Lower leg skin (tissue), 4 donors: Measurements from ENCODE around the gene DUSP22. TPM values are rescaled to one million over a fixed set of nuclear protein-coding genes. Genes with fewer than 3 reads are reported as not detected.

ENCODE experiments used
- DNase-seq, 2 donors: peaks; one replicate each; pipeline ENCODE4 v3.0.0-alpha.2; 2019; ENCODE audit warnings: low spot score in 2 of 2
- H3K4me3 ChIP-seq: fragments of 200-600 bp; sonication (generic); 2 replicates; pipeline ENCODE4 v1.5.1; 2017; ENCODE audit warnings: mild to moderate bottlenecking, low read depth; ENCODE audit not compliant: poor library complexity, severe bottlenecking
- POLR2A ChIP-seq, 2 donors: fragments of 450-650 bp; IDR thresholded peaks; one replicate each; pipeline ENCODE4 v1.6.1; 2016 to 2017; ENCODE audit warnings: antibody characterized with exemption in 2 of 2, mild to moderate bottlenecking in 1 of 2, moderate library complexity in 1 of 2
- WGBS, 2 donors: methylation state at CpG; one replicate each; pipeline ENCODE4 v1.1.5; 2018; 5-methylcytosine and 5-hydroxymethylcytosine counted together
- intact Hi-C: fragments of 100-400 bp; cut with DNase I; formaldehyde crosslinking; loops from one replicate; pipeline ENCODE4 v1.15.0; 2023; ENCODE audit warnings: low total_unique reads
- total RNA-seq, 4 donors: library from RNA; depleted of rRNA; stranded (reverse); fragments of >200 nt; gene quantifications; one replicate each; pipeline ENCODE4 v1.1.0, GENCODE V29; 2016
- TF ChIP-seq, protein P1 (sequence below), 3 donors: fragments of 450-650 bp; IDR thresholded peaks; one replicate each; pipeline ENCODE4 v1.5.1; 2016; ENCODE audit warnings: antibody characterized with exemption in 3 of 3, mild to moderate bottlenecking in 3 of 3, moderate library complexity in 2 of 3

Gene DUSP22
- total RNA-seq, 4 donors from 2014 or later, result 53.2 to 81.1 (median 63.4) TPM

DNA sequence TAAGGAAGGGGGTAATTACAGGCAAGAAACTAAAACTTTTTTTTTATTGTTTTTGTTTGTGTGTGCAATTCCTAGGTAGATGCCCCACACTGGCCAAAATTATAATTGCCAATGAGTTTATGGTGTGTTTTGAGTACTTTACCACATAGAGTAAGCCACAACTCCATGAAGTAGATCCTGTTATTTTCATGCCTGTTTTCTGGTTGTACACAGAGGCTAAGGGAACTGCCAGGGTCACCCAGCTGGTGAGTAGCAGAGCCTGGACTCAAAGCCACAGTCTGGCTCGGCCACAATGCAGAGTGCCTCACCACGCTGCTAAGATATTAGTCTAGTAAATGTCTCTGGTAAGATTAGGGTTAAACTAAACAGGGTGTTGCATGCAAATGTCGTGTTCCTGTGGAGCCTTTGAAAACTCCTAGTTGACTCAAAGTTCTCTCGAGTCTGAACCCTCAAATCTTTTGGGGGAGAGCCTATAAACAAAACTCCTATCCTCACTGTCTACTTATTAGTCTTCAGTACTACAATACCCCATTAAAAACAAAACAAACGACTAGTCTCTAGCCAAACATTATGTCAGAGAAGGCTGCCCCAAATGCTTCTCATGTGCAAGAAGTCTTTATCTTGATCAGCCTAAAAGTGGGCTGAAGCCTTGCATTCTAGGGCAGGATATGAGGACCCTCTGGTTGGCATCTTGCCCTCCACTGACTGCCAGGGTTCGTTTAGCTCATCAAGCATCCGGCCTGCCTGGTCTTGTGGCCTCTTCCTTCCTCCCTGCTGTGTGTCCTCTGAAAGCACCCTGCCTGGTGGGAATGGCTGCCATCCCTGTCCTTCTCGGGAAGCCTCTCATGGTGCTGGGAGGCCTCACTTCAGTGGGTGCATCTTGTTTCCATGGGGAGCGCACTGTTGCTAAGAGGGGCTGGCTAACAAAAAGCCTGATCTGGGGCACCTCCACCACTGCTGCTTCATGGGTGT, 4.2 kb downstream of the DUSP22 start:
- no peak for TF ChIP-seq POLR2A (IDR thresholded peaks at IDR 0.05)
- TF ChIP-seq, protein P1, sequence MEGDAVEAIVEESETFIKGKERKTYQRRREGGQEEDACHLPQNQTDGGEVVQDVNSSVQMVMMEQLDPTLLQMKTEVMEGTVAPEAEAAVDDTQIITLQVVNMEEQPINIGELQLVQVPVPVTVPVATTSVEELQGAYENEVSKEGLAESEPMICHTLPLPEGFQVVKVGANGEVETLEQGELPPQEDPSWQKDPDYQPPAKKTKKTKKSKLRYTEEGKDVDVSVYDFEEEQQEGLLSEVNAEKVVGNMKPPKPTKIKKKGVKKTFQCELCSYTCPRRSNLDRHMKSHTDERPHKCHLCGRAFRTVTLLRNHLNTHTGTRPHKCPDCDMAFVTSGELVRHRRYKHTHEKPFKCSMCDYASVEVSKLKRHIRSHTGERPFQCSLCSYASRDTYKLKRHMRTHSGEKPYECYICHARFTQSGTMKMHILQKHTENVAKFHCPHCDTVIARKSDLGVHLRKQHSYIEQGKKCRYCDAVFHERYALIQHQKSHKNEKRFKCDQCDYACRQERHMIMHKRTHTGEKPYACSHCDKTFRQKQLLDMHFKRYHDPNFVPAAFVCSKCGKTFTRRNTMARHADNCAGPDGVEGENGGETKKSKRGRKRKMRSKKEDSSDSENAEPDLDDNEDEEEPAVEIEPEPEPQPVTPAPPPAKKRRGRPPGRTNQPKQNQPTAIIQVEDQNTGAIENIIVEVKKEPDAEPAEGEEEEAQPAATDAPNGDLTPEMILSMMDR (IDR thresholded peaks at IDR 0.05), result no peak
- no peak overlapping the region for H3K4me3 ChIP-seq
- DNase-seq, result peak; percentile 14 to 89
- 42 to 44% methylated on average over 9 of the region's 9 CpGs for WGBS, 2 donors
- intact Hi-C loops, result no loop called here

DNA sequence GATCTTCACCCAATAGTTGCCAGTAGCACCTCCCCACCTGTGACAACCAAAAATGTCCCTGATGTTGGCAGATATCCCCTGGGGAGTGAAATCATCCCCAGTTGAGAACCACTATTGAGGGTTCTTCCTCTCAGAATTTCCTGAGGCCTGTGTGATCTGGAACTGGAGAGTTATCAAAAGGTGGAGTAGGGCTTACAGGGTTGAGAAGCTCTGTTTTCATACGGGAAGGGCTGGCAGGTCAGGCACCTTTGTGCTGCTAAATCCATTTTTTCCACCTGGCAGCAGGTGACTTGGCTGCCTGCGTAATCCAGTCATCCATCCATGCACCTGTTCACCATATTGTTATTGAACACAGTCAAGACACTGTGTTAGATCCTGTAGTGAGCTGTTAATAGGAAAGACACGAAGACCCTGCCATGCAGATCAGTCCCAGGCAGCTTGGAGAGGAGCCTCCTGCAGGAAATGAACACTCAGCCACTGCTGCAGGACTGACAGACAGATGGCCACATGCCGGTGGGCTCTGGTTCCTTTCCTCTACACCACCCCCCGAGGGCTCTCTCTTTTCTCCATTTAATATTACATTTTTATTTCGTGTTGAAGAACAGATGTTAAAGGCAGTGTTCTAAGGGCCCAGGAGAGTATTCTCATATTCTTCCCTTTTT, 5.4 kb downstream of the DUSP22 start:
- 63 to 68% methylated on average over 6 of the region's 6 CpGs for WGBS, 2 donors
- intact Hi-C loops, result no loop called here
- DNase-seq, result peak in 1 of 2 donors; percentile 81
- TF ChIP-seq, protein P1 (IDR thresholded peaks at IDR 0.05), result no peak
- no peak for TF ChIP-seq POLR2A (IDR thresholded peaks at IDR 0.05)
- H3K4me3 ChIP-seq, result no peak overlapping the region

DNA sequence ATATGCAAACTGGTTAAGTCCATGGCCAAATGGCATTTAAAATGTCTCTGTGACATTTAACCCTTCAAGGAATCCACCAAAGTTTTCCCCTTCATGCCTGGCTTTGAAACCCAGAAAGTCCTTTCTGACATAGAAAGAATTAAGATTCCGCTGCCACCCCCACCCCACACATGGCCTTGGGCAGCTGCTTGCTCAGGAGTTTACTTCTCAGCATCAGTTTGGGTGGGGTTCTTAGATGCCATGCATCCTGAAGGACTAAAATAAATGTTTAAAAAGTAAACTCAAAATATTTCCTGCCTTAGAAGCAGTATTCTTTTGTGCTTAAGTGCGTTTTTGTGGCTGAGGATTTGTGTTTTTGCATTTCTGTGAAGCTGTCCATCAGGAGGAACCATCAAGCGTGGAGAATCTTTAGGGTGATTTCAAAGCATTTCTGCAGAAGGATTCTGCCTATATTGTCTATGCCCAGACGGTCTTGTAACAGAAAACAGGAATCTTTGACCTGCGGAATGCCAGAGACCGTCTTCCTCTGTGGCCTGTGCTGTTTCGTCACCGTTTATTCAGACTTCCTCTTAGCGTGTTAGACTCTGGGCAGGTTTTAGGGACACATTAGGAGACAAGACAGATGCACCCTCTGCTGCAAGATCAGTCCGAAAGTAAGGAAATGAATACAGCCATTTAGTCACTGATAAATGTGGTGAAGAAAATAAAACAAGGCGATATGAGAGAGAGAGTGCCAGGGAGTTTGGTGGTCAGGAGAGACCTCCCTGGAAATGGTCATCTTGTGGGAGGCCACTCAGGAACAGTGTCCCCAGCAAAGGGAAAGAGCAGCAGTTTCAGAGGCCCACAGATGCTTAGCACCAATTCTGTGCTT, 6.2 kb downstream of the DUSP22 start:
- peak; percentile 66 to 82 for DNase-seq
- TF ChIP-seq, protein P1 (IDR thresholded peaks at IDR 0.05), result no peak
- no peak for TF ChIP-seq POLR2A (IDR thresholded peaks at IDR 0.05)
- no peak overlapping the region for H3K4me3 ChIP-seq
- intact Hi-C loops, result no loop called here
- WGBS, 2 donors, result 73 to 79% methylated on average over 11 of the region's 11 CpGs

DNA sequence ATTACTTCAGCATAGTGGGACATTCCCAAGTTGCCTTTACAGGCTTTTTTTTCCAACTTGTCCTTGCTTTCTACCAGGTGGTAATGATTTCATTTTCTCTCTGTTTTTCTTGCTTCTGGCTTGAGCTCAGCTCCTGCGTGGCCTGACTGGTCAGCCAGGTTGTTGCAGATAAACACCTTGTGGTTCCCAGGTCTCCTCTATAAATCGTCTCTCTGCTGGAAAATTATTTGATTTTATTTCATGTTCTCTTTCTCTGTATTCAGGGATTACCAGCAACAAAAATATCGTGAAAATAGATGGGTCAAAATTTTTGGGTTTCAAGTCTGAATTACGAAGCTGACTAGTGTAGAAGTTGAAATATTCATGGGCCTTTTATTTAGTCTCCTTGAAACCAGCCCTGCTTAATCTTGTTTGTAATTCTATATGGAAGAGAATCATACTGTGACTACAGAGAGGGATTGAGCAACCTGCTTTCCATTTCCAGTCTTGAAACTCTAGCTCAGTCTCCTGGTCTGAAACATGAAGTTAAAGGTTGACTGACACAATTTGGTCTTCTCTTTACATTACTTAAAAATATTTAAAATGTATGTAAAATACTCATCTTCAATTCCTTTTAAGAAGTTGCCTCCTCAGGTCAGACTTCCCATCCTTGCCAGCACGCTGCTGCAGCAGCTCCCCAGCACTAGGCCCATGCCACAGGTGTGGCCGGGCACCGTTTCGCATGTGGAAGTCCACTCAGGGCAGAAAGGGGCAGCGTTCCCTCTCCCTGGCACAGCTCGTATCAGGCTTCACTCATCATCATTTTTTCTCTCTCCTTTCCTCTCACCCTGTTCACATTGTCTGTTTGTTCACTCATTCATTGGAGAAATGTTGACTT, 7.1 kb downstream of the DUSP22 start:
- intact Hi-C loops, result no loop called here
- TF ChIP-seq, protein P1 (IDR thresholded peaks at IDR 0.05), result no peak
- TF ChIP-seq POLR2A (IDR thresholded peaks at IDR 0.05), result no peak
- DNase-seq, result peak in 1 of 2 donors; percentile 84
- no peak overlapping the region for H3K4me3 ChIP-seq
- 72 to 73% methylated on average over 10 of the region's 10 CpGs for WGBS, 2 donors

DNA sequence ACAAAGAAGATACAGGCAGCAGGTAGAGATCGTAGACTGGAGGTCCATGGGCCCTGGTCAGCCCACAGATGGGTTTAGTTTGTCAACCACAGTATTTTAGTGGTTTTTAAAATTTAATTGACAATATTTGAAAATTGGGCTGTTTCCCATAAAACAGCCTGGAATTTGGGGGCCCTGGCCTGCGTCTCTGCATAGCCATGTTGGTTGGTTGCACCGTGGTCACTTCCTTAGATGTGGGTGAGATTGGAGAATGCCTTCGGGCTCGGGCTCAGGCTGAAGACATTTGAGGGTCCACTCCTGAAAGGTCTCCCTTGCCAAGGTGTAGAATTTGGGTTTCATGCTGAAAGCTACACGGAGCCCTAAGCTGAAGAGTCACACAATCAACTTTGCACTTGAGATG, 7.7 kb downstream of the DUSP22 start:
- peak in 1 of 2 donors; percentile 82 for DNase-seq
- no peak overlapping the region for H3K4me3 ChIP-seq
- intact Hi-C loops, result no loop called here
- 84 to 88% methylated on average over 6 of the region's 6 CpGs for WGBS, 2 donors
- TF ChIP-seq POLR2A (IDR thresholded peaks at IDR 0.05), result no peak
- TF ChIP-seq, protein P1 (IDR thresholded peaks at IDR 0.05), result no peak
